HEK293T (cell line): ENCODE data around the gene EHMT2.

Source experiments
- BHLHE40 ChIP-seq: fragments of 450-650 bp; IDR thresholded peaks from 2 replicates; pipeline ENCODE4 v1.6.1; 2016; ENCODE audit warnings: mild to moderate bottlenecking, moderate library complexity, borderline replicate concordance
- ELF4 ChIP-seq: fragments of 450-650 bp; IDR thresholded peaks from 2 replicates; pipeline ENCODE4 v1.6.1; 2017; ENCODE audit warnings: antibody characterized with exemption
- FOXA1 ChIP-seq: fragments of 450-650 bp; IDR thresholded peaks from 2 replicates; pipeline ENCODE4 v1.6.1; 2016; ENCODE audit warnings: mild to moderate bottlenecking
- FOXM1 ChIP-seq: fragments of 450-650 bp; IDR thresholded peaks from 2 replicates; pipeline ENCODE4 v1.6.1; 2017; ENCODE audit warnings: mild to moderate bottlenecking, borderline replicate concordance
- L3MBTL2 ChIP-seq: fragments of 450-650 bp; conservative IDR thresholded peaks from 2 replicates; pipeline ENCODE4 v1.6.1; 2016; ENCODE audit warnings: mild to moderate bottlenecking
- NFRKB ChIP-seq: fragments of 450-650 bp; IDR thresholded peaks from 2 replicates; pipeline ENCODE4 v1.6.1; 2016; ENCODE audit warnings: mild to moderate bottlenecking, moderate library complexity
- PKNOX1 ChIP-seq: fragments of 450-650 bp; IDR thresholded peaks from 2 replicates; pipeline ENCODE4 v1.6.1; 2016
- SP1 ChIP-seq: fragments of 450-650 bp; IDR thresholded peaks from 2 replicates; pipeline ENCODE4 v1.6.1; 2017
- SUZ12 ChIP-seq: fragments of 450-650 bp; IDR thresholded peaks from 2 replicates; pipeline ENCODE4 v1.6.1; 2016; ENCODE audit warnings: mild to moderate bottlenecking
- TARDBP ChIP-seq: fragments of 450-650 bp; IDR thresholded peaks from 2 replicates; pipeline ENCODE4 v1.6.1; 2016

- TF ChIP-seq FOXM1, result no peak
- TF ChIP-seq FOXA1, result no peak
- no peak for TF ChIP-seq NFRKB
- TF ChIP-seq BHLHE40, result no peak
- TF ChIP-seq SP1, result no peak
- no peak for TF ChIP-seq L3MBTL2
- no peak for TF ChIP-seq PKNOX1
- no peak for TF ChIP-seq TARDBP
- TF ChIP-seq ELF4, result no peak
- TF ChIP-seq SUZ12, result no peak
These were observed 15.2 kb downstream of the EHMT2 start for GRCh38 chr6:31882344-31882743.
